ENCODE measurements around the gene BAHD1.

GRCh38 chr15:40409366-40409765, 31.4 kb upstream of the BAHD1 start:
- no peak for TF ChIP-seq POLR2A (IDR thresholded peaks at IDR 0.05; ENCODE audit: low read length)
- no peak for TF ChIP-seq GATA1 (IDR thresholded peaks at IDR 0.05; ENCODE audit: low read depth, low read length)
